GM10266 (cell line): ENCODE results near the gene PSD2.

Source experiments
- DNase-seq: peaks from one replicate; pipeline ENCODE4 v3.0.0; 2012; ENCODE audit errors: extremely low spot score
- TF ChIP-seq, protein P1 (sequence below): IDR thresholded peaks from 2 replicates; pipeline ENCODE4 v1.5.1; 2012; ENCODE audit warnings: mild to moderate bottlenecking, low read depth; ENCODE audit not compliant: control insufficient read depth, insufficient read depth; ENCODE audit errors: missing control alignments

PSD2 gene

DNA sequence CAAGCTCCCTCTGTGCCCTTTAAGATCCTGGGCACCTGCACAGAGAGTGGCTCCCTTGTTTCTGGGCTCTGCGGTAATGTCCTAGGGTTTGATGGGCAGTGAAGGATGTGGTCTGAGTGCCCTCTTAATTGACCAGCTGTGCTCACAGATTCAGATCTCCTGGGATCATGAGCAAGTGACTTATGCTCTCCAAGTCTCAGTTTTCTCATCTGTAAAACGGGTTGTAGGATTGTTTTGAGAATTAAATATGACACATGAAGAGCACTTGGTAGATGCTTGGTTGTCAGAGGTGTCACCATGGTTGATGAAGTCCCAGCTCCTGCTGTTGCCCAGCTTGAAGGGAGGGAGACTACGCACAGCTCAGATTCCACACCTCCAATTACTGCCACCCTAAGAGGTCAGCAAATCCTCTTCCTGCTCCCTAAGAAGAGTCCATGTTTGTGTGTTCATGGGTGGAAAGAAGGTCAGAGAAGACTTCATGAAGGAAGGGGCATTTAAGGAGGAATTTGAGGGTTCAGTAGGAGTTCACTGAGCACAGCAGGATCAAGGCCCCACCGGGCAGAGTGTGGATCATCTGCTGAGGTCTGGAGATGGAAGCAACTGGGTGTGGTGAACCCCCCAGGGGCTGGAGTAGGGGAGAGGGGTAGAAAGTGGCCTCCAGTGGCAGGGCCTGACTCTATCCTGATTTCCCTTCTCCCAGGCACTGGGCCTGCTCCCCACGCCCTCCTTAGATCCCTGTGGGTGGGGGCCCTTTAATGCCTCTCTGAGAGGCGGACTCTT is 1.4 kb upstream of the PSD2 start:
- DNase-seq: no peak
- TF ChIP-seq, protein P1, sequence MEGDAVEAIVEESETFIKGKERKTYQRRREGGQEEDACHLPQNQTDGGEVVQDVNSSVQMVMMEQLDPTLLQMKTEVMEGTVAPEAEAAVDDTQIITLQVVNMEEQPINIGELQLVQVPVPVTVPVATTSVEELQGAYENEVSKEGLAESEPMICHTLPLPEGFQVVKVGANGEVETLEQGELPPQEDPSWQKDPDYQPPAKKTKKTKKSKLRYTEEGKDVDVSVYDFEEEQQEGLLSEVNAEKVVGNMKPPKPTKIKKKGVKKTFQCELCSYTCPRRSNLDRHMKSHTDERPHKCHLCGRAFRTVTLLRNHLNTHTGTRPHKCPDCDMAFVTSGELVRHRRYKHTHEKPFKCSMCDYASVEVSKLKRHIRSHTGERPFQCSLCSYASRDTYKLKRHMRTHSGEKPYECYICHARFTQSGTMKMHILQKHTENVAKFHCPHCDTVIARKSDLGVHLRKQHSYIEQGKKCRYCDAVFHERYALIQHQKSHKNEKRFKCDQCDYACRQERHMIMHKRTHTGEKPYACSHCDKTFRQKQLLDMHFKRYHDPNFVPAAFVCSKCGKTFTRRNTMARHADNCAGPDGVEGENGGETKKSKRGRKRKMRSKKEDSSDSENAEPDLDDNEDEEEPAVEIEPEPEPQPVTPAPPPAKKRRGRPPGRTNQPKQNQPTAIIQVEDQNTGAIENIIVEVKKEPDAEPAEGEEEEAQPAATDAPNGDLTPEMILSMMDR: no peak

DNA sequence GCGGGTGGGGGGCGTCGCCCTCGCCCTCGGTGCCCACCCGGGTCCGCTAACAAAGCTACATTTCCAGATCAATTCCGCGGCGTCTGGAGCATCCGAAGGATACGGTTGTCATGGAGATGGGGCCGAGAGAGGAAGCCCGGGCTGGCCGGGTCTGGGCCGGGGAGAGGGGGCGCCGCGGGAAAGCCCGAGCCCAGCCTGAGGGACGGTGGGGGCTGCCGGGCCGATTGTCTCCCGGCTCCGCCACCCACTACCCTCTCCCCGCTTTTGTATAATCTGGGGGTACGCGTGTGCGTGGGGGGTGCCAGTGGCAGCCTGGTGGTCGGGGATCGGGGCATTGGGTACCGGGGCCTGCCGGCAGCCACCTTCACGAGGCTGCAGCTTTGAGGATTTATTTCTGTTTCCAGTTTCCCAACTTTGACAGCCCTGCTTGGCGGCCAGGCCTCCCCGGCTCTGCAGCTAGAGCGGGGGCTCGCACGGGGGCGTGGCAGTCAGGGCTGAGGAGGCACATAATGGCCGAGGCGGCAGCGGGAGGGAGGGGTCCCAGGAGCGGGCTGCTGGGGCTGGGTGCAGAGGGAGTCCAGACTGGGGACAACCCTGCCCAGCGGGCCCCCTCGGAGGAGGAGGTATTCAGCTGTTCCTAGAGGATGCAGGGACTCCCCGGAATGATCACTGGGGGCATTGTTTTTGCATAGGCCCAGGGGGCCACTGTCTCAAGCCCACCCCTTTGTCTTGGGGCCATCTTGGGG is 626 bp downstream of the PSD2 start:
- no peak for DNase-seq
- TF ChIP-seq, protein P1: no peak

DNA sequence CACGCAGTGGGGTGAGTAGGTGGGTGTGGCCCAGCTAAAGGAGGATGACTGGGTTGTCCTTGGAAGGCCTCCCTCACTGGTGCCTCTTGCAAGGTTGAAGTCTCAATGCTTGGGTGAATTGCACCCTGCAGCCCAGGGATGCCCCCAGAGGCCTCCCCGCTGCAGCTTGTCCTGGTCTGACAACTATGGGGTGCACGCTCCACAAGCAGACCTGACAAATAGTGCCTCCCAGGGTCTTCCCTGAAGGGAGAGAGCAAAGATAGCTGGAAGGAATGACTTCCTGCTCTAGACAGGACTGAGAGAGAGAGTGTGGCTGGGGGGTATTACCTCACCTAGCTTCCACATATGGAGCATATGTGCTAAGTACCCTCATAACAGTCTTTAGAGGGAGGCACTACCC is 1.7 kb downstream of the PSD2 start:
- TF ChIP-seq, protein P1: no peak
- no peak for DNase-seq

DNA sequence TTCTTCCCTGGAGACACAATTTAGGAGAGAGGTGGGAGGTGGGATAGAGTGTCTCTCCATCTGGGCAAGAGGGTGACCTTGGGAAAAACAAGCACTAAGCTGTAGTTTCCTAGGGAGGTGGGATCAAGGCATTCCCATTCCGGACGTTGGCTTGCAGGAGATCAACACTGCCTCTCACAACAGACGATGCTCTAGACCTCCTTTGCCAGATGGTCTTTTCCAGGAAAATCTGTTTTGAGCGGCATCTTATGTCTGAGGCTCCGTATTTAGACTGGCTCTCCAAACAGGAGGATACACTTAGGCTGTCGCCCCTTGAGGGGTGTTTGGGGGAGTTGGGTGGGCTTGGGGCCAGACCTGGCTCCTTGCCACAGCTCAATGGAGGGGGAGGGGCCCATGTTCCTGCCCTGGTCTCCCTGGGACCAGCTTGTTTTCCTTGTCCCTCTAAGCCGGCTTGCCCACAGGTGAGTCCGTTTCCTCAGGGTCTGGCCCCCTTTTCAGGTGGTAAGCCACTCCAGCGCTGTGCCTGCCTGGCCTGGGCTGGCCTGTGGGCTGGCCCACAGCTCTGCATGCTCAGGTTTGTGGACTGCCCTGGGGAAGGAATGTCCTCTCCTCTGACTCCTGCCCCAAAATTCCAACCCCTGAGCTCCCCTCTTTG is 2.4 kb downstream of the PSD2 start:
- TF ChIP-seq, protein P1: no peak
- DNase-seq: no peak

DNA sequence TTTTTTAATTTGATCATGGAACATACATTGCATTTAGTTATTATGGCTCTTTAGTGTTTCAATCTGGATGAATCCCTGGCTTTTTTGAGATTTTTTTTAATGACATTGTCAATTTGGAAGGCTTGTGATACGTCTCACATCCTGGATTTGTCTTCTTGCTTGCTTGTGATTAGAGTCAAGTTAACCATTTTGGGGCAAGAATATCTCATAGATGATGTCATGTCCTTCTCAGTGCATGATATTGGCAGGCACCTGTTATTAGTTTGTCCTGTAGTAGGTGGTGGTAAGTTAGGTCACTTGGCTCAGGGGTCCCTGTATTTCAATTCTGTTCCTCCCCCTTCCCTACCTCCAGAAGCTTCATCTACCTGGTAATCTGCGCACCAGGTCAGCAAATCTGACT is 3.3 kb downstream of the PSD2 start:
- DNase-seq: no peak
- TF ChIP-seq, protein P1: no peak

DNA sequence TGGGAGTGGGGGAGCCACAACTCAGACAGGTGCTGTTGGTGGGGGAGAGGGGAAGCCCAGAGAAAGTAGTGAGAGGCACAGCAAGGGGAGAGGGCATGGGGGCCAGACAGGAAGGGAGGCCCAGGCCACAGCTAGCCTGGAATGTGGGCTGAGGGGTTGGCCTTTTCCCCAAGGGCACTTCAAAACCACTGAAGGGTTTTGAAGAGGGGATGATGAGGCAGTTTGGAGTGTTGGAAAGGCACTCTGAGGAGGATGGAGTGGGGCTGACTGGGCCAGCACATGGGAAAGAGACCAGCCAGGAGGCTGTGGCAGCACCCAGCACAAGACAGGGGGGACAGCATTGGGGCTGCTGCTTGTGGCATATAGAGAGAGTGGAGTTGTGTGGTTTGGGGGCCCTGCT is 3.8 kb downstream of the PSD2 start:
- TF ChIP-seq, protein P1: no peak

More for the DNA sequence above, 3.8 kb downstream of the PSD2 start:
- no peak for DNase-seq
